GM19455 (cell line): Measurements from ENCODE around the gene MAPK7.

Experiments used
- ATAC-seq: cut with Tn5 transposase; IDR thresholded peaks from one replicate; pipeline ENCODE4 v1.9.1; 2021; ENCODE audit not compliant: unreplicated experiment

MAPK7 gene

DNA sequence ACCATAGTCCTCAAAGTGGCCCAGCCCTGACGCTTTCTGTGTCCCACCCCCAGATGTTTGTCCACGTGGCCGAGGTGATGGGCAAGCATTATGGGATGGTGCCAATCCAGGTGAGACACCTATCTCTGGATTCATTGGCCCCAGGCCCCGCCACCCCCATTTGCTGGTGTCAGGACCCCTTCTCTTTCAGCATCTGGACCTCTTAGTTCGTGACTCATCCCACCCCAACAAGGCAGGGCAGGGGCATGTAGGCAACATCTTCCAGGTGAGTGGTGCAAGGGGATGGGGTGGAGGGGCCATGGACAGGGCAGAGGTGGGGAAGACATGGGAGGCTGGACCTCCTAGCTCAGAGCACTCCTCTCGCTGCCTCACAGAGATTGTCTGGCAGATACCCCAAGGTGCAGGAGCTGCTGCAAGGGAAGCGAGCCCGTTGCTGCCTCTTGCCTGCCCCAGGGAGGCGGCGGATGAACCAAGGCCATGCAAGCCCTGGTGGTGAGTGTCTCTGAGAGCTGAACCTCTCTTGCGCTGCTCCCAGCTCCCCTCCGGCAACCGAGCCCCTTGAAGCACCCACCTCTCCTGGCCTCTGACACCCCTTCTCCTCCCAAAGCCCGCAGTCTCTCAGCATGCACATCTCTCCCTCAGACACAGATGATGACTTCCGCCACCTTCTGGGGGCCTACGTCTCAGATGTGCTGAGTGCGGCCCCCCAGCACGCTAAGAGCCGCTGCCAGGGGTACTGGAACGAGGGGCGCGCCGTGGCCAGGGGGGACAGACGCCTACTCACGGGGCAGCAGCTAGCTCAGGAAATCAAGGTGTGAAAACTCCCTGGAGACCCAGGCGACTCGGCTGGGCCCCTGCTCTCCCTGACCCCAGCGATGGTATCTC is 36.3 kb downstream of the MAPK7 start:
- no peak for ATAC-seq

DNA sequence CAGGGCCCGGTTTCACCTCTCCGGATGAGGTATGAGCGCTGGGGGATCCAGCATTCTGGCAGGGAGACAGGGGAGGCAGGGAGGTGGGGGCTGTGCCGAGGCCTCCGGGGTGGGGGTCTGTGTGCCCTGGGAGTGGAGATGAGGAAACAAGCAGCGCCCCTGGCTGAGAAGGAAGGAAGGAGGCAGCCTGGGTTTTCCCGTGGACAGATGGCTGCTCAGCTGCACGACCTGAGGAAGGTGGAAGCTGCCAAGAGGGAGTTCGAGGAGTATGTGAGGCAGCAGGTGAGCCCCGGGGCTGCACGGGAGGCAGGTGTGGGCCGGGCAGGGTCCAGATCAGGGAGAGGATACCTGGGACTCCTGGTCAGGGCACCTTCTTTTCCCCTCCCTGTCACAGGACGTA is 37.0 kb downstream of the MAPK7 start:
- ATAC-seq: no peak

DNA sequence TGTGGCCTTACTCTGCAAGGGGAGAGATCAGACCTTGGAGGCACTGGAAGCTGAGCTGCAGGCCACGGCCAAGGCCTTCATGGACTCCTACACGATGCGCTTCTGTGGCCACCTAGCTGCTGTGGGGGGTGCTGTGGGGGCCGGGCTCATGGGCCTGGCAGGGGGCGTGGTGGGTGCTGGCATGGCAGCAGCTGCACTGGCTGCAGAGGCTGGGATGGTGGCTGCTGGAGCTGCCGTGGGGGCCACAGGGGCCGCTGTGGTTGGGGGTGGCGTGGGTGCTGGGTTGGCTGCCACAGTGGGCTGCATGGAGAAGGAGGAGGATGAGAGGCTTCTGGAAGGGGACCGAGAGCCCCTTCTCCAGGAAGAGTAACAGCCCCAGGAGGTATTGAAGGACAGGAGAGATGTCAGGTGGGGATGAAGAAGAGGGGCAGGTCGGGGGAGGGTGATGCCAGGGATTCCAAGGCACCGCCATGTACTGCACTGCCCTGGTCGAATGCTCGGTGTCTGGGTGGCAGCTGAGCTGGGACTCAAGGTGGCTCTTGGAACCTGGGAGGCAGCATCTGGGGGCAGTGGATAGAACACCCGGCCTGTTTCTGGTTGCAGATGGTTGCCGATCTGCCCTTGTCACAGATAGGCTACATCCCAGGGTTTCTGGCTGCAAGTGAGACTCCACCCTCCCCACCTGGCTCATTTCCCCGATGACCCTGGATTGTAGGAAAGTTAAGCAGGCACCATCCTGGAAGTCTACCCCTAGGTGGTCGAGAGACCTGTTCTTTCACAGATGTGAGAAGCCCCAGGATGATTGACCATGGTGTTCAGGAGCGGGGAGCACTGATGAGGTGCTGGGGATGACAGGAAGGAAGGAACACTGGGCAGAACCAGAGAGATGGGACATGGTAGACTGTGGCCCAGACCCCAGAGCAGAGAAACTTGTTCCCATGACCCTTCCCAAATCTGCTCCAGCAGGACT is 37.8 kb downstream of the MAPK7 start:
- ATAC-seq: no peak

DNA sequence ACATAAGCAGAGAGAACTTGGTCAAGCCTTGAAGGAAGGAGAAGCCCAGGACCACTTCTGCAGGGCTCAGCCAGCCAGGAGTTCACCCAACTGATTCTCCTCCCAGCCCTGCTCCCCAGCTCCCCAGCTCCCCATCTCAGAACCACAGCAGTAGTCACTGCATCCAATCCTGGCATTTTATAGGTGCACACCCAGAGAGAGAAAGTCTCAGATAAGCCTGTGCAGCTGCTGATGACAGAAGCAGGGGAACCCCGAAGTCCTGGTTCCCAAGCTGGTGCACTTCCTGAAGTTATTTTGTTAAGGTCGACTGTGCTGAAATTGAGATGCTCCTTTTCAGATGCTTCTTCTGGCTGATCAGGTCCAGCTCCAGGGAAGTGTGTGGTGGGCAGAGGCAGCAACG is 39.3 kb downstream of the MAPK7 start:
- ATAC-seq: no peak

DNA sequence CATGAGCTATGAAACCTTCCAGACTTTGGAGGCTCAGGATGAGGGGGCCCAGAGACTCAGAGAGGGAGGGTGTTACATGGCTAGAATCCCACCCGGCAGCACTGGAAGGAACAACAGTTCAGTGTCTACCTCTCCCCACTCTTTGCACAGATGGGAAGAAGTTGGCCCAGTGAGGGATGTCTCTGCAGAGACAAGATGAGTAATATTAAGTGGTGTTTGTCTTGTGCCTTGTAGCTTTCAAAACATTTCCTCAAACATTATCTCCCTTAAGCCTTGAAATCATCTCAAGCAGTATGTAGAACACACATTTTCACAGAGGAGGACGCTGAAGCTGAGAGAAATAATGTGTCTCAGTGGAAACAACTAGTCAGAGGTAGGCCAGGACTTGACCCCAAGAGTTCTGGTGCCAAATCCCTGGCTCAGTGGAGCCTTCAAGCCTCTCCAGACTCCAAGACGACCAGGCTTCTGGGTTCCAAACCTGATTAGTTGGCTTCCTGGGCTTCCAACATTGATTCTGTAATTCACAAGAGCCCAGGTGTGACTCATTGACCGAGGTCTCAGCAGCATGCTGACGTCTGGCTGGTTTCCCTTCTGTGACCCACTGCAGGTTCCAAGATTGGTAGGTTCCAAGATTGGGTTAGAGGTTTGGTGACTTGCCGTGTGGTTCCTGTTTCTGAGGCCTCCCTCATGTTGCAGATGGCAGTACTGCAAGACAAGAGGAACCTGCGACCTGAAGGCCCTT is 40.1 kb downstream of the MAPK7 start:
- ATAC-seq: no peak

DNA sequence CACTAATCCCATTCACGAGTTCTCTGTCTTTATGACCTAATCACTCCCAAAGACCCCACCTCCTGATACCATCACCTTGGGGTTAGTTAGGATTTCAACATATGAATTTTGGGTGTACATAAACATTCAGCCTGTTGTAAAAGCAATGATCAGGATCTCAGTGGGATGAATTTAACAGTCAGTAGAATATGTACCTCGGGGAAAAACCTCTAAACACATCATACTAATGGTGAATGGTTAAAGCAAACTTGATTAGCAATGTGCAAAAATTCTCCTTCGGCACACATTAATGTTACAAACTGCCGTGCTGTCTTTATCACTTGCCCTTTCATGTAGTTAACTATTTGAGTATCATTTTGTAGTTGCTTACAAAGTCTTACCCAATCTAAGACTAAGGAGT is 42.9 kb downstream of the MAPK7 start:
- no peak for ATAC-seq

DNA sequence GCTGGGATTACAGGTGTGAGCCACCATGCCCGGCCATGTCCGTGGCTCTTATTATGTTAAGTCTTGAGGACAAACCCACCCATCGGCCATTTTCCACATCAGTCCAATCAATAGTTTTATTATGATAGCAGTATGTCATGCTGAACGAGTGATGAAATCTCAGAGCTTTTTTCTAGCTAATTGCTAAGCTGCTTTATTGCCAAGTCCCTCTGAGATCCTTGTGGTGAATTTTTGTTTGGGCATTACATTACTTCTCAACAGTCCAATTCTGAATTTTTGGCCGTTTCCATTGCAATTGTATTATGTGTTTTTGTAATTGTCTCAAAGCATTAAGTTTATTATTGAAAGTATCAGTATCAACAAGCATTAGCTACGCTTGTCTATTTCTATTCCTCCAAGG is 43.6 kb downstream of the MAPK7 start:
- ATAC-seq: no peak

DNA sequence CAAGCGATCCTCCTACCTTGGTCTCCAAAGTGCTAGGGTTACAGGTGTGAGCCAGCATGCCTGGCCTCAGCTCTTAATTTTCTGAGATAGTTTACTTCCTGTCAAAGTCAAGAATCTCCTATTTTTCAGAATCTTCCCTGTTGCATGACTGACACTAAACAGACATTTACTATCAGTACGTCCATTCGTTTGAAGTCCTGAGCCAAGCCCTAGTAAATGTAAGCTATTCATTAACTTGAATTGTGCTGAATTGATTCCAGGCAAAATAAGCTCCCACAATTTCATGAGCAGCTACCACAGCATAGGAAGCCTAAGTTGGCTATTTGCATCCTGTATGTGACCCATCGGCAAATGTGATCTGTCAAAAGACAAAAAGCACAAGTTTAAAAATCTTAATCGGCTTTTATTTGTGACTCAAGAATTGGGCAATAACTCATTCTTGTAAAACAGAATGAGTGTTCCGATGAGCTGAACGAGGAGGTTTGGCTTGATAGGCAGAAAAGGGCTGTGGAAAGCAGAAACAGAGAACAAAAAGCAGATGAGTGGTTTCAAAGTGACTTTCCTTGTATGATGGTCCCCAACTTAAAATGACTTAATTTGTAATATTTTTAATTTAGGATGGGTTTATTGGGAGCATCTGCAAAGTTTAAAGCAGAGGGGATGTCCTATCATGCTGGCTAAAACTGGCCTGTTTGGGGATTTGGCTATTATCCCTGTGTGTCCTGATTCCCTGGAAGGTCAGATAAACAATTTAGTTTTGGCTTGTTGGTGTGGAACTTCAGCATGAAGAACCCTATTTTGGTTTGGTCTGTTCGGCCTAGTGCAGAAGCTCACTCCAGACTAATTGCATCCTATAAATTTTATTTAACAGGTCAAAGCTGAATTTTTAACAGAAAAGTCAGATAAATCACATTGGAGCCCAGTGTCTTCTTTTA is 46.9 kb downstream of the MAPK7 start:
- ATAC-seq: no peak

DNA sequence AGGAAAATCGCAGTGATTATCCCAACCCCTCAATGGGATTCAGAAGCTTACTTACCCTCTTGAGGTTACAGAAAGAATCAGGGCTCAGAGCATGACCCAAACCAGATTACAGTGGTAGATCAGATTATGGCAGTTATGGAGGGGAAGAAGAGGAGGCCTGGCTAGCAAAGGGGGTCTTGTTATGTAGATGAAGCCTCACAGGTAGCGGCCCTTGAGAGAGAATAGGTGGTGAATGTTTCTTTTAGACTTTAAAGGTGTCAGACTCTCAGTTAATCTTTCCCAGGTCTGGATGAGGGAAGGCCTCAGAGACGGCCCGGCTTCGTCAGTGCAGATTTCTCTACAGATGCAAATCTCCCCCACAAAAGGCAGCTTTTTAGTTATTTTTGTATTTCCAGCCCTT is 48.3 kb downstream of the MAPK7 start:
- no peak for ATAC-seq

DNA sequence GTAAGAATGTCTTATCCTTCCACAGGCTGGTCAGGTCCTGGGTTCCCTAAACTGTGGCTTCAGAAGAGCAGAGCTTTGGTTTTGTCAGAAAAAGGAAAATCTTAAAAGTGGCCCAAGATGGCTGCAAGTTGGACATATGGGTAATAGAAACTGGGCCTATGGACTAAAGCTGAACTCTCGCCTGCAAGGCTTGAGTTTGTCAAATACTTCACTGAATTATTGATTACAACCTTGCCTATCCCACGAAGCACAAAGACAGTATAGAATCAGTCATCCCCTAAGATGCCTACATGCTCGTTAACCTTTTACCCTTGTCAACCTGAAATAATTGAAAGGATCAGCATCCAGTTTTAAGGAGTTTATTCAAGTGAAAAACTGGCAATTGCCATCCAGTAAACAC is 53.4 kb downstream of the MAPK7 start:
- ATAC-seq: no peak
